H1 (cell line): Measurements from ENCODE around the gene CTNNA3. TPM values are rescaled to one million over a fixed set of nuclear protein-coding genes. Genes with fewer than 3 reads are reported as not detected.

Experiments
- ASH2L ChIP-seq: fragments of 200-600, 300-600 bp; sonication (generic); IDR thresholded peaks from one replicate; pipeline ENCODE4 v1.7.1; 2017; ENCODE audit warnings: low read length
- CBX5 ChIP-seq: fragments of 300-800, 300-1000 bp; sonication (generic); IDR thresholded peaks from 2 replicates; pipeline ENCODE4 v1.7.1; 2016; ENCODE audit warnings: antibody characterized with exemption, low read length, low read depth
- EZH2 ChIP-seq: fragments of 200-600 bp; sonication (generic); IDR thresholded peaks from 2 replicates; pipeline ENCODE4 v1.7.1; 2012; ENCODE audit warnings: low read depth, mild to moderate bottlenecking, moderate library complexity, low read length, inconsistent platforms; ENCODE audit not compliant: severe bottlenecking
- JUND ChIP-seq: IDR thresholded peaks from 2 replicates; pipeline ENCODE4 v1.6.1; 2011; ENCODE audit warnings: mild to moderate bottlenecking, improper control_type of control experiment, low read length
- SUZ12 ChIP-seq: fragments of 200-600 bp; sonication (generic); IDR thresholded peaks from 2 replicates; pipeline ENCODE4 v1.6.1; 2012; ENCODE audit warnings: mild to moderate bottlenecking, inconsistent platforms, low read length, moderate library complexity, mixed read lengths
- polyA plus RNA-seq, 7 experiments: library from polyadenylated mRNA; depleted of rRNA in 3 of 7; stranded (reverse) in 5 of 7; unstranded in 2 of 7; fragments of >200 nt in 5 of 7; fragments of 200-250 nt in 2 of 7; gene quantifications; 1 replicate in 5 of 7; 2 replicates in 1 of 7; 4 replicates in 1 of 7; pipeline versions ENCODE4 v1.2.1 to v1.2.3, GENCODE V29; 2011 to 2013; ENCODE audit warnings: missing spikeins in 2 of 7, mixed read lengths in 2 of 7
- total RNA-seq: library from RNA; stranded (reverse); fragmentation: NEBNext Ultra II Directional; extraction: Animal tissue kit (Norgen Biotek cat#: 25700); gene quantifications from 2 replicates; pipeline ENCODE4 v1.2.1, GENCODE V29; 2021
- TF ChIP-seq, protein P1 (sequence below): fragments of 300-600 bp; sonication (generic); IDR thresholded peaks from 2 replicates; pipeline ENCODE4 v1.7.1; 2012; ENCODE audit warnings: low read length, moderate library complexity, mild to moderate bottlenecking, inconsistent platforms; ENCODE audit not compliant: insufficient replicate concordance

CTNNA3 gene
- total and polyA plus RNA-seq, 2 of the 8 experiments (the other 6 are each of a cell fraction or from before 2014, with no cell fraction given) = 1.3 to 1.5 TPM

DNA sequence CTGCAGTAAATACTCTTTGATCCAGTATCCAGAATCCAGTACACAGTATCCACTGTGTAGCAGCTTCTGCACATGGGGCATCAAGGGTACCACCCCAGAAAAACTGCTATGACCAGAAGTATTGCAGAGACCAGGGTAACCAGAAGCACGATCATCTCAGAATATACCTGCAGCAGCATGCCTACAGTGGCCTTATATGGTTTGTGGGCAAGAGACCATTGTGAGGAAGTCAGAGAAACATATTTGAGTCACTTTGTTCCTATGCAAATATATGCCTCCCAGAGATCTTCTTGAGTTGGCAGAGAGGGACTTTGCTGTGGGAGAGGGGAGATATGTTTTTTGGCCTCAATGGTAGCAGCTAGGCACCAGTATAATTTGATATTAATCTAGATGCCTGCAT is 976.5 kb downstream of the CTNNA3 start (continued):
- TF ChIP-seq, protein P1, sequence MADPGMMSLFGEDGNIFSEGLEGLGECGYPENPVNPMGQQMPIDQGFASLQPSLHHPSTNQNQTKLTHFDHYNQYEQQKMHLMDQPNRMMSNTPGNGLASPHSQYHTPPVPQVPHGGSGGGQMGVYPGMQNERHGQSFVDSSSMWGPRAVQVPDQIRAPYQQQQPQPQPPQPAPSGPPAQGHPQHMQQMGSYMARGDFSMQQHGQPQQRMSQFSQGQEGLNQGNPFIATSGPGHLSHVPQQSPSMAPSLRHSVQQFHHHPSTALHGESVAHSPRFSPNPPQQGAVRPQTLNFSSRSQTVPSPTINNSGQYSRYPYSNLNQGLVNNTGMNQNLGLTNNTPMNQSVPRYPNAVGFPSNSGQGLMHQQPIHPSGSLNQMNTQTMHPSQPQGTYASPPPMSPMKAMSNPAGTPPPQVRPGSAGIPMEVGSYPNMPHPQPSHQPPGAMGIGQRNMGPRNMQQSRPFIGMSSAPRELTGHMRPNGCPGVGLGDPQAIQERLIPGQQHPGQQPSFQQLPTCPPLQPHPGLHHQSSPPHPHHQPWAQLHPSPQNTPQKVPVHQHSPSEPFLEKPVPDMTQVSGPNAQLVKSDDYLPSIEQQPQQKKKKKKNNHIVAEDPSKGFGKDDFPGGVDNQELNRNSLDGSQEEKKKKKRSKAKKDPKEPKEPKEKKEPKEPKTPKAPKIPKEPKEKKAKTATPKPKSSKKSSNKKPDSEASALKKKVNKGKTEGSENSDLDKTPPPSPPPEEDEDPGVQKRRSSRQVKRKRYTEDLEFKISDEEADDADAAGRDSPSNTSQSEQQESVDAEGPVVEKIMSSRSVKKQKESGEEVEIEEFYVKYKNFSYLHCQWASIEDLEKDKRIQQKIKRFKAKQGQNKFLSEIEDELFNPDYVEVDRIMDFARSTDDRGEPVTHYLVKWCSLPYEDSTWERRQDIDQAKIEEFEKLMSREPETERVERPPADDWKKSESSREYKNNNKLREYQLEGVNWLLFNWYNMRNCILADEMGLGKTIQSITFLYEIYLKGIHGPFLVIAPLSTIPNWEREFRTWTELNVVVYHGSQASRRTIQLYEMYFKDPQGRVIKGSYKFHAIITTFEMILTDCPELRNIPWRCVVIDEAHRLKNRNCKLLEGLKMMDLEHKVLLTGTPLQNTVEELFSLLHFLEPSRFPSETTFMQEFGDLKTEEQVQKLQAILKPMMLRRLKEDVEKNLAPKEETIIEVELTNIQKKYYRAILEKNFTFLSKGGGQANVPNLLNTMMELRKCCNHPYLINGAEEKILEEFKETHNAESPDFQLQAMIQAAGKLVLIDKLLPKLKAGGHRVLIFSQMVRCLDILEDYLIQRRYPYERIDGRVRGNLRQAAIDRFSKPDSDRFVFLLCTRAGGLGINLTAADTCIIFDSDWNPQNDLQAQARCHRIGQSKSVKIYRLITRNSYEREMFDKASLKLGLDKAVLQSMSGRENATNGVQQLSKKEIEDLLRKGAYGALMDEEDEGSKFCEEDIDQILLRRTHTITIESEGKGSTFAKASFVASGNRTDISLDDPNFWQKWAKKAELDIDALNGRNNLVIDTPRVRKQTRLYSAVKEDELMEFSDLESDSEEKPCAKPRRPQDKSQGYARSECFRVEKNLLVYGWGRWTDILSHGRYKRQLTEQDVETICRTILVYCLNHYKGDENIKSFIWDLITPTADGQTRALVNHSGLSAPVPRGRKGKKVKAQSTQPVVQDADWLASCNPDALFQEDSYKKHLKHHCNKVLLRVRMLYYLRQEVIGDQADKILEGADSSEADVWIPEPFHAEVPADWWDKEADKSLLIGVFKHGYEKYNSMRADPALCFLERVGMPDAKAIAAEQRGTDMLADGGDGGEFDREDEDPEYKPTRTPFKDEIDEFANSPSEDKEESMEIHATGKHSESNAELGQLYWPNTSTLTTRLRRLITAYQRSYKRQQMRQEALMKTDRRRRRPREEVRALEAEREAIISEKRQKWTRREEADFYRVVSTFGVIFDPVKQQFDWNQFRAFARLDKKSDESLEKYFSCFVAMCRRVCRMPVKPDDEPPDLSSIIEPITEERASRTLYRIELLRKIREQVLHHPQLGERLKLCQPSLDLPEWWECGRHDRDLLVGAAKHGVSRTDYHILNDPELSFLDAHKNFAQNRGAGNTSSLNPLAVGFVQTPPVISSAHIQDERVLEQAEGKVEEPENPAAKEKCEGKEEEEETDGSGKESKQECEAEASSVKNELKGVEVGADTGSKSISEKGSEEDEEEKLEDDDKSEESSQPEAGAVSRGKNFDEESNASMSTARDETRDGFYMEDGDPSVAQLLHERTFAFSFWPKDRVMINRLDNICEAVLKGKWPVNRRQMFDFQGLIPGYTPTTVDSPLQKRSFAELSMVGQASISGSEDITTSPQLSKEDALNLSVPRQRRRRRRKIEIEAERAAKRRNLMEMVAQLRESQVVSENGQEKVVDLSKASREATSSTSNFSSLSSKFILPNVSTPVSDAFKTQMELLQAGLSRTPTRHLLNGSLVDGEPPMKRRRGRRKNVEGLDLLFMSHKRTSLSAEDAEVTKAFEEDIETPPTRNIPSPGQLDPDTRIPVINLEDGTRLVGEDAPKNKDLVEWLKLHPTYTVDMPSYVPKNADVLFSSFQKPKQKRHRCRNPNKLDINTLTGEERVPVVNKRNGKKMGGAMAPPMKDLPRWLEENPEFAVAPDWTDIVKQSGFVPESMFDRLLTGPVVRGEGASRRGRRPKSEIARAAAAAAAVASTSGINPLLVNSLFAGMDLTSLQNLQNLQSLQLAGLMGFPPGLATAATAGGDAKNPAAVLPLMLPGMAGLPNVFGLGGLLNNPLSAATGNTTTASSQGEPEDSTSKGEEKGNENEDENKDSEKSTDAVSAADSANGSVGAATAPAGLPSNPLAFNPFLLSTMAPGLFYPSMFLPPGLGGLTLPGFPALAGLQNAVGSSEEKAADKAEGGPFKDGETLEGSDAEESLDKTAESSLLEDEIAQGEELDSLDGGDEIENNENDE = no peak
- no peak for TF ChIP-seq EZH2
- TF ChIP-seq SUZ12 = no peak
- TF ChIP-seq JUND = no peak
- no peak for TF ChIP-seq ASH2L
- TF ChIP-seq CBX5 = no peak
- TF ChIP-seq, all 59 proteins: peak for 0
